SK-N-SH treated with all-trans-retinoic acid at 6 μM for 48 hours (cell line): Measurements from ENCODE around the gene PRDM5.
A peak's percentile ranks its signal among the peaks of the same experiment; 100 is the strongest.

Experiments used
- ATAC-seq: fragments of 200-7000 bp; cut with Tn5 transposase; 3 replicates; pipeline ENCODE4 v1.9.1; 2020; ENCODE audit warnings: mild to moderate bottlenecking, moderate library complexity
- ARNTL ChIP-seq: fragments of 450-650 bp; formaldehyde crosslinking; IDR thresholded peaks from 2 replicates; pipeline ENCODE4 v1.5.0; 2020; ENCODE audit warnings: low read depth, mild to moderate bottlenecking, moderate library complexity, borderline replicate concordance
- CSDC2 ChIP-seq: fragments of 250-450 bp; sonication (Bioruptor Pico); IDR thresholded peaks from 2 replicates; pipeline ENCODE4 v1.5.0; 2020; ENCODE audit warnings: mild to moderate bottlenecking, moderate library complexity
- CSRNP3 ChIP-seq: fragments of 250-450 bp; sonication (Bioruptor Pico); IDR thresholded peaks from 2 replicates; pipeline ENCODE4 v1.5.1; 2021; ENCODE audit warnings: mild to moderate bottlenecking, moderate library complexity
- ISL1 ChIP-seq: fragments of 250-450 bp; sonication (Bioruptor Pico); IDR thresholded peaks from 2 replicates; pipeline ENCODE4 v2.1.2; 2022; ENCODE audit warnings: mild to moderate bottlenecking, moderate library complexity
- PPARA ChIP-seq: fragments of 250-450 bp; sonication (Bioruptor Pico); IDR thresholded peaks from 2 replicates; pipeline ENCODE4 v1.5.0; 2020; ENCODE audit warnings: mild to moderate bottlenecking, borderline replicate concordance
- SNAI2 ChIP-seq: fragments of 250-450 bp; sonication (Bioruptor Pico); IDR thresholded peaks from 2 replicates; pipeline ENCODE4 v1.5.0; 2020; ENCODE audit warnings: mild to moderate bottlenecking, moderate library complexity
- TCF4 ChIP-seq: fragments of 250-450 bp; sonication (Bioruptor Pico); IDR thresholded peaks from 2 replicates; pipeline ENCODE4 v1.8.0; 2021; ENCODE audit warnings: mild to moderate bottlenecking, moderate library complexity, borderline replicate concordance
- TOX ChIP-seq: fragments of 250-450 bp; sonication (Bioruptor Pico); IDR thresholded peaks from 2 replicates; pipeline ENCODE4 v1.8.0; 2021; ENCODE audit warnings: mild to moderate bottlenecking, moderate library complexity, borderline replicate concordance
- ZC3H10 ChIP-seq: fragments of 250-450 bp; sonication (Bioruptor Pico); IDR thresholded peaks from 2 replicates; pipeline ENCODE4 v1.5.1; 2021; ENCODE audit warnings: mild to moderate bottlenecking, moderate library complexity
- ZFP30 ChIP-seq: fragments of 450-650 bp; formaldehyde crosslinking; IDR thresholded peaks from 2 replicates; pipeline ENCODE4 v1.5.0; 2022; ENCODE audit warnings: mild to moderate bottlenecking, moderate library complexity
- ZNF565 ChIP-seq: fragments of 450-650 bp; formaldehyde crosslinking; conservative IDR thresholded peaks from 2 replicates; pipeline ENCODE4 v1.5.0; 2020; ENCODE audit warnings: low read depth, mild to moderate bottlenecking, moderate library complexity
- ZNF70 ChIP-seq: fragments of 450-650 bp; formaldehyde crosslinking; IDR thresholded peaks from 2 replicates; pipeline ENCODE4 v1.5.0; 2020; ENCODE audit warnings: mild to moderate bottlenecking, moderate library complexity
- ZNF8 ChIP-seq: fragments of 450-650 bp; formaldehyde crosslinking; IDR thresholded peaks from 2 replicates; pipeline ENCODE4 v1.5.0; 2020; ENCODE audit warnings: mild to moderate bottlenecking, moderate library complexity
- TF ChIP-seq, protein P1 (sequence below): fragments of 250-450 bp; sonication (Bioruptor Pico); IDR thresholded peaks from 2 replicates; pipeline ENCODE4 v1.5.1; 2020; ENCODE audit warnings: low read depth, mild to moderate bottlenecking, moderate library complexity
- TF ChIP-seq, protein P2 (sequence below): fragments of 250-450 bp; sonication (Bioruptor Pico); IDR thresholded peaks from 2 replicates; pipeline ENCODE4 v1.8.0; 2020; ENCODE audit warnings: mild to moderate bottlenecking, moderate library complexity, borderline replicate concordance
- TF ChIP-seq, protein P3 (sequence below): fragments of 250-450 bp; sonication (Bioruptor Pico); IDR thresholded peaks from 2 replicates; pipeline ENCODE4 v1.5.0; 2020; ENCODE audit warnings: mild to moderate bottlenecking, moderate library complexity

PRDM5 gene

DNA sequence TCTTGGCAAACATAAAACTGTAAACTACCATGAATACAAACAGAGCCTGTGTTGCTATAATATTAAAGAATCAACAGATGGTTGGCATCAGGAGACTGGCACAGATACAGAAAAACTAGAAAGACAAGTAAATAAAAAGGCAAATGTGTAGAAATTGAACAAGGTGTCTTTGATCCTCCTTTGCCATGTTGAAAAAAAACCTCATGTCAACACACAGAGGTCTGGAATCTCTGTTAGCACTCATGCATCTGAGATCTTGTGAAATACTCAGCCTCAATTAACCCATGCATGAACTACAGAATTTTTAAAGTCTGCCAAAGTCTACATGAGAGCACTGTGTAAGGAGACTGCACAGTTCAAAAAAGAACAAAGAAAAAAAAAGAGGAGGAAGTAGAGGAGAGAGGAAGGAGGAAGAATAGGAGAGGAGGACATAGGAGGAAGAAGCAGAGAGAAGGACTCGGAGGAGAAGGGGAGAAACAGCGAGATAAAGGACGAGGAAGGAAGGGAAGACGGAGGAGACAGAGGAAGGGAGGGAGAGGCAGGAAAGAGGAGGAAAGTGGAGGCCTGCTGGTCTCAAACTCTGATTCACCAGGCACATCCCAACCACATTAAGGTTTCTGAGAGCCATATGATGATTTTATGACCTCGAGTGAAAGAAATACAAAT lies 52.8 kb downstream of the PRDM5 start (continued):
- TF ChIP-seq, protein P1, sequence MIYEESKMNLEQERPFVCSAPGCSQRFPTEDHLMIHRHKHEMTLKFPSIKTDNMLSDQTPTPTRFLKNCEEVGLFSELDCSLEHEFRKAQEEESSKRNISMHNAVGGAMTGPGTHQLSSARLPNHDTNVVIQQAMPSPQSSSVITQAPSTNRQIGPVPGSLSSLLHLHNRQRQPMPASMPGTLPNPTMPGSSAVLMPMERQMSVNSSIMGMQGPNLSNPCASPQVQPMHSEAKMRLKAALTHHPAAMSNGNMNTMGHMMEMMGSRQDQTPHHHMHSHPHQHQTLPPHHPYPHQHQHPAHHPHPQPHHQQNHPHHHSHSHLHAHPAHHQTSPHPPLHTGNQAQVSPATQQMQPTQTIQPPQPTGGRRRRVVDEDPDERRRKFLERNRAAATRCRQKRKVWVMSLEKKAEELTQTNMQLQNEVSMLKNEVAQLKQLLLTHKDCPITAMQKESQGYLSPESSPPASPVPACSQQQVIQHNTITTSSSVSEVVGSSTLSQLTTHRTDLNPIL (CRISPR knock-in tag), result no peak
- TF ChIP-seq ARNTL (CRISPR knock-in tag), result no peak
- no peak for TF ChIP-seq CSRNP3 (CRISPR knock-in tag)
- no peak for TF ChIP-seq PPARA (CRISPR knock-in tag)
- no peak for TF ChIP-seq ZC3H10 (CRISPR knock-in tag)

GRCh38 chr4:120867506-120867905 lies 55.0 kb downstream of the PRDM5 start:
- no peak for TF ChIP-seq ZNF565 (CRISPR knock-in tag)
- TF ChIP-seq, protein P2, sequence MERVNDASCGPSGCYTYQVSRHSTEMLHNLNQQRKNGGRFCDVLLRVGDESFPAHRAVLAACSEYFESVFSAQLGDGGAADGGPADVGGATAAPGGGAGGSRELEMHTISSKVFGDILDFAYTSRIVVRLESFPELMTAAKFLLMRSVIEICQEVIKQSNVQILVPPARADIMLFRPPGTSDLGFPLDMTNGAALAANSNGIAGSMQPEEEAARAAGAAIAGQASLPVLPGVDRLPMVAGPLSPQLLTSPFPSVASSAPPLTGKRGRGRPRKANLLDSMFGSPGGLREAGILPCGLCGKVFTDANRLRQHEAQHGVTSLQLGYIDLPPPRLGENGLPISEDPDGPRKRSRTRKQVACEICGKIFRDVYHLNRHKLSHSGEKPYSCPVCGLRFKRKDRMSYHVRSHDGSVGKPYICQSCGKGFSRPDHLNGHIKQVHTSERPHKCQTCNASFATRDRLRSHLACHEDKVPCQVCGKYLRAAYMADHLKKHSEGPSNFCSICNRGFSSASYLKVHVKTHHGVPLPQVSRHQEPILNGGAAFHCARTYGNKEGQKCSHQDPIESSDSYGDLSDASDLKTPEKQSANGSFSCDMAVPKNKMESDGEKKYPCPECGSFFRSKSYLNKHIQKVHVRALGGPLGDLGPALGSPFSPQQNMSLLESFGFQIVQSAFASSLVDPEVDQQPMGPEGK (CRISPR knock-in tag), result no peak
- TF ChIP-seq, protein P3, sequence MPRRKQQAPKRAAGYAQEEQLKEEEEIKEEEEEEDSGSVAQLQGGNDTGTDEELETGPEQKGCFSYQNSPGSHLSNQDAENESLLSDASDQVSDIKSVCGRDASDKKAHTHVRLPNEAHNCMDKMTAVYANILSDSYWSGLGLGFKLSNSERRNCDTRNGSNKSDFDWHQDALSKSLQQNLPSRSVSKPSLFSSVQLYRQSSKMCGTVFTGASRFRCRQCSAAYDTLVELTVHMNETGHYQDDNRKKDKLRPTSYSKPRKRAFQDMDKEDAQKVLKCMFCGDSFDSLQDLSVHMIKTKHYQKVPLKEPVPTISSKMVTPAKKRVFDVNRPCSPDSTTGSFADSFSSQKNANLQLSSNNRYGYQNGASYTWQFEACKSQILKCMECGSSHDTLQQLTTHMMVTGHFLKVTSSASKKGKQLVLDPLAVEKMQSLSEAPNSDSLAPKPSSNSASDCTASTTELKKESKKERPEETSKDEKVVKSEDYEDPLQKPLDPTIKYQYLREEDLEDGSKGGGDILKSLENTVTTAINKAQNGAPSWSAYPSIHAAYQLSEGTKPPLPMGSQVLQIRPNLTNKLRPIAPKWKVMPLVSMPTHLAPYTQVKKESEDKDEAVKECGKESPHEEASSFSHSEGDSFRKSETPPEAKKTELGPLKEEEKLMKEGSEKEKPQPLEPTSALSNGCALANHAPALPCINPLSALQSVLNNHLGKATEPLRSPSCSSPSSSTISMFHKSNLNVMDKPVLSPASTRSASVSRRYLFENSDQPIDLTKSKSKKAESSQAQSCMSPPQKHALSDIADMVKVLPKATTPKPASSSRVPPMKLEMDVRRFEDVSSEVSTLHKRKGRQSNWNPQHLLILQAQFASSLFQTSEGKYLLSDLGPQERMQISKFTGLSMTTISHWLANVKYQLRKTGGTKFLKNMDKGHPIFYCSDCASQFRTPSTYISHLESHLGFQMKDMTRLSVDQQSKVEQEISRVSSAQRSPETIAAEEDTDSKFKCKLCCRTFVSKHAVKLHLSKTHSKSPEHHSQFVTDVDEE (CRISPR knock-in tag), result no peak
- TF ChIP-seq ZFP30 (CRISPR knock-in tag), result no peak
- TF ChIP-seq, all 23 proteins: peak for 0
- ATAC-seq, result no peak

DNA sequence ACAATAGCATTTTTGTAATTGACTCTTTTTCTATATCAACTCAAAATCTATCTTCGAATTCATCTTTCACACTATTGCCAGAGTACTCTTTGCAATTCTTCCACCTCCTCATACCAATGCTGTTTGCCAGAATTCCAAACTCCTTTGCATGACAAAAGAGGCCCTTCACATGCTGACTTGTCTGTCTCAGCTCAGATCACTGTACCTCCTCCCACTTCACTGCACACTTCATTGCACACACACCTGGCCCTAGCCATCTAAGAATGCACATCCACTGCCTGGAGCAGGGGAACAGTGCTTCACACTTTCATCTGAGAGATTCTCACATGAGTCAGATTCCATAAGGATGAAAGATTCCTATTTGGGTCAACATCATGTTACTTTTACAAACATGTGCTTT lies 56.5 kb downstream of the PRDM5 start:
- TF ChIP-seq SNAI2 (no peak), ISL1 (CRISPR knock-in tag) (no peak)
- no peak for ATAC-seq

DNA sequence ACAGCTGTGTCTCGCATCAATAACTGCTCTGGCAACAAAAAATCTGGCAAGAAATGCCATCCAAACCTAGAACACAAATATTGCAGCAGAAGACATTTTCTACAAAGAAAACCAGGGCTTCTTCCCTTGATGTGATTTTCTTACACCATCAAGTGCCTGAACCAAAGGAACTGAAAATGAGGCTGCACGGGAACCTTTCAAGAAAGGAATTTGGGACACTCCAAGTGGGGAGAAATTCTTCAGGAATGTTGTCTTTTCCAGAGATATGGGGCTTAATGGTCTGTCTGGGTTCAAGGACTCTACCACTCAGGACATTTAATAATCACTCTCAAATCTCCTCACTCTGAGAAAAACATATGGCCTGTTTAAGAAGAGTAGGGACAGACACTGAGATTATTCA lies 57.6 kb downstream of the PRDM5 start:
- TF ChIP-seq TCF4 (CRISPR knock-in tag) (no peak), ZNF70 (CRISPR knock-in tag) (no peak), ISL1 (CRISPR knock-in tag) (peak; percentile 29; the same call in 1 of the 2 replicates)
- TF ChIP-seq, protein P3 (CRISPR knock-in tag), result no peak
- ATAC-seq, result no peak

DNA sequence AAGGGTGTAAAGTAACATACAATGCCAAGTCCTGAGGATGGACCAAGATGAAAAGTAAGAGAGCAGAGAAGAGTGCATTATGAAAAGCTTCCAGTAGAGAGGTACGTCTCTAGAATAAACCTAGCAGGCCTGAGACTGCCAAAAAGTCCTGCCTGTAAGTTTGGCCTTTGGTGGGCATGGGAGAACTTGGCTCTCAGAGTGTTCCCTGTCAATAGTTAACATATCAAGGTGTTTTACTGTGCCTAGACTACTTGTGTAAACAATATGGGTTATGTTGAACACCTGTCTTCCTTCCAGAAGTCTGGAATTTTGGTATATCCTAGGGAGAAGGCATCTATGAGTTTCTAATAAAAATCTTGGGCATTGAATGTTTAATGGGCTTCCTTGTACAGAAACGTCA lies 60.1 kb downstream of the PRDM5 start:
- no peak for ATAC-seq
- TF ChIP-seq CSDC2, result no peak
- TF ChIP-seq ZNF8 (CRISPR knock-in tag), result no peak
- TF ChIP-seq PPARA (CRISPR knock-in tag), result no peak
- no peak for TF ChIP-seq TOX
- TF ChIP-seq, protein P3 (CRISPR knock-in tag), result no peak
- no peak for TF ChIP-seq ARNTL (CRISPR knock-in tag)
- no peak for TF ChIP-seq ZC3H10 (CRISPR knock-in tag)
- TF ChIP-seq CSRNP3 (CRISPR knock-in tag), result no peak
- no peak for TF ChIP-seq TCF4 (CRISPR knock-in tag)
